ENCODE data around the gene F12.

F12 gene

GRCh38 chr5:177437623-177438022, 28.3 kb upstream of the F12 start:
- ChIA-PET CTCF (interaction anchor here (1.3 to 21.0 kb wide), 4 partner anchors 12 to 47 kb away, joined by 3 to 549 read pairs (median 83); partner anchors contain the start of genes F12 and PFN3), POLR2A (interaction anchor here (0.6 to 0.9 kb wide), 2 partner anchors 10 to 11 kb away, joined by 4 to 6 read pairs; partner anchors contain the start of gene GRK6)
- TF ChIP-seq, protein P1, sequence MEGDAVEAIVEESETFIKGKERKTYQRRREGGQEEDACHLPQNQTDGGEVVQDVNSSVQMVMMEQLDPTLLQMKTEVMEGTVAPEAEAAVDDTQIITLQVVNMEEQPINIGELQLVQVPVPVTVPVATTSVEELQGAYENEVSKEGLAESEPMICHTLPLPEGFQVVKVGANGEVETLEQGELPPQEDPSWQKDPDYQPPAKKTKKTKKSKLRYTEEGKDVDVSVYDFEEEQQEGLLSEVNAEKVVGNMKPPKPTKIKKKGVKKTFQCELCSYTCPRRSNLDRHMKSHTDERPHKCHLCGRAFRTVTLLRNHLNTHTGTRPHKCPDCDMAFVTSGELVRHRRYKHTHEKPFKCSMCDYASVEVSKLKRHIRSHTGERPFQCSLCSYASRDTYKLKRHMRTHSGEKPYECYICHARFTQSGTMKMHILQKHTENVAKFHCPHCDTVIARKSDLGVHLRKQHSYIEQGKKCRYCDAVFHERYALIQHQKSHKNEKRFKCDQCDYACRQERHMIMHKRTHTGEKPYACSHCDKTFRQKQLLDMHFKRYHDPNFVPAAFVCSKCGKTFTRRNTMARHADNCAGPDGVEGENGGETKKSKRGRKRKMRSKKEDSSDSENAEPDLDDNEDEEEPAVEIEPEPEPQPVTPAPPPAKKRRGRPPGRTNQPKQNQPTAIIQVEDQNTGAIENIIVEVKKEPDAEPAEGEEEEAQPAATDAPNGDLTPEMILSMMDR (IDR thresholded peaks at IDR 0.05; ENCODE audit: control extremely low read depth, extremely low read depth, low read depth, missing control alignments): no peak

DNA sequence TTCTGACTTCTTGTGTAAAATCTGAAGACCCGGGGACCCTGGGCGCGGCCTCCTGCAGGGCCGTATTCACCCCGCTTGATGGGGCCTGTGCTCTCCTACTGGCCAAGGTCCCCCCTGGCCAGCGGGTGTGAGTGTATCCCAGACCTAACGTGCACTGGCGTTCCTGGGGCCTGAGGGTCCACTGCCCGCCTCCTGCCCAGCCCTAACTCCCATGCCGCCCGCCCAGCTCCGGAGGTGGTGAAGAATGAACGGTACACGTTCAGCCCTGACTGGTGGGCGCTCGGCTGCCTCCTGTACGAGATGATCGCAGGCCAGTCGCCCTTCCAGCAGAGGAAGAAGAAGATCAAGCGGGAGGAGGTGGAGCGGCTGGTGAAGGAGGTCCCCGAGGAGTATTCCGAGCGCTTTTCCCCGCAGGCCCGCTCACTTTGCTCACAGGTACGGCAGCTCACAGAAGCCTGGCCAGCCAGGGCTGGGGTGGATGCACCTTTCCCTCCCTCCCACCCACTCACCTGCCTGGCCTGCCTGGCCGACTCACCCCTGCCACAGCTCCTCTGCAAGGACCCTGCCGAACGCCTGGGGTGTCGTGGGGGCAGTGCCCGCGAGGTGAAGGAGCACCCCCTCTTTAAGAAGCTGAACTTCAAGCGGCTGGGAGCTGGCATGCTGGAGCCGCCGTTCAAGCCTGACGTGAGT, 26.6 kb upstream of the F12 start:
- TF ChIP-seq, protein P1 (IDR thresholded peaks at IDR 0.05; ENCODE audit: control extremely low read depth, extremely low read depth, low read depth, missing control alignments): no peak
- ChIA-PET CTCF (interaction anchor here (1.0 to 21.0 kb wide), 3 partner anchors 19 to 64 kb away, joined by 3 to 549 read pairs (median 163); partner anchors contain the start of genes F12 and PFN3), POLR2A (no interaction called here)
- no peak for DNase-seq (ENCODE audit: extremely low spot score)

More at GRCh38 chr5:177437623-177438022, 28.3 kb upstream of the F12 start:
- DNase-seq (ENCODE audit: extremely low spot score): no peak

DNA sequence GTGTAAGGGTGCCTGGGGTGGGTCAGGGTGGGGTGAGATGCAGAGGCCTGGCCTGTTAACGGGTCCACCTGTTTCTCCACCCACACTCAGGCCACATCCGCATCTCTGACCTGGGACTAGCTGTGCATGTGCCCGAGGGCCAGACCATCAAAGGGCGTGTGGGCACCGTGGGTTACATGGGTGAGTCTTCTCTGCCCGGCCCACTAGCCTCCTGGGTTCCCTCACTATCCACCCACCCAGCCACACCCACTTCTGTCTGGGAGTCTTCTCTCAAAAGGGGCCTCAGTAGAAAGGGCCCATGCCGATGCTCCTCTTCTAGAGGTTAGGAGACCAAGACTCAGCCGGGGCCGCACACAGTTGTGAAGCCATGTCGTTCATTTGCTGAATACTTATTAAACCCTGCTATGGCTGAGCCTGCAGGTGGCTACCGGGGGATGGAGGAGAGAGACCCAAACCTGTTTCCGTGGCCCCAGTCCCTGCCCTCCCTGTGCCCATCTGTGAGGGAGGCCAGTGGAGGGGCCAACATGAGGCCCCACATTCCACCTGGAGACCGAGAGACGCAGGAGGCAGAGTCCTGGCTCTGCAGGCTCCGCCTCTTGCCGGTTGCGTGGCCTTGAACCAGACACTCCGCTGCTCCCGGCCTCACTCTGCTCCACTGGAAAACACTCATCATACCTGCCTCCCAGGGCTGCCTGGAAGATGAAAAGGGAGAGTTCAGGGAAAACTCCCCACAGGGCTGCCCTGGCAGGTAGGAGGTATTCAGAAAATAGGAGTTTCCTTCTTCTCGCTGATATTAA, 25.8 kb upstream of the F12 start:
- DNase-seq (ENCODE audit: extremely low spot score): no peak
- CTCF ChIA-PET: interaction anchor here (2.5 to 23.4 kb wide), 4 partner anchors 10 to 29 kb away, joined by 16 to 549 read pairs (median 225); partner anchors contain the start of genes F12, PFN3 and PRR7
- TF ChIP-seq, protein P1 (IDR thresholded peaks at IDR 0.05; ENCODE audit: control extremely low read depth, extremely low read depth, low read depth, missing control alignments): no peak
- POLR2A ChIA-PET: interaction anchor here (0.6 to 1.0 kb wide), 2 partner anchors 10 to 896 kb away, joined by 3 to 4 read pairs; no protein-coding TSS in a partner anchor

GRCh38 chr5:177434437-177434836, 25.1 kb upstream of the F12 start:
- DNase-seq (ENCODE audit: extremely low spot score): no peak
- ChIA-PET CTCF (interaction anchor here (0.8 to 23.4 kb wide), 5 partner anchors 11 to 45 kb away, joined by 3 to 347 read pairs (median 27); partner anchors contain the start of genes F12 and PRR7), POLR2A (interaction anchor here (0.6 to 1.0 kb wide), 2 partner anchors 10 to 895 kb away, joined by 3 to 4 read pairs; no protein-coding TSS in a partner anchor)
- TF ChIP-seq, protein P1 (IDR thresholded peaks at IDR 0.05; ENCODE audit: control extremely low read depth, extremely low read depth, low read depth, missing control alignments): no peak

- DNase-seq (ENCODE audit: extremely low spot score): no peak
- TF ChIP-seq, protein P1 (IDR thresholded peaks at IDR 0.05; ENCODE audit: control extremely low read depth, extremely low read depth, low read depth, missing control alignments): no peak
- POLR2A ChIA-PET: interaction anchor here (1.0 kb wide), 1 partner anchor 11 kb away, joined by 3 read pairs; no protein-coding TSS in a partner anchor
- CTCF ChIA-PET: interaction anchor here (0.7 to 23.4 kb wide), 7 partner anchors 11 to 47 kb away, joined by 3 to 347 read pairs (median 16); partner anchors contain the start of genes F12 and PRR7
Measured at GRCh38 chr5:177433658-177434217, 24.4 kb upstream of the F12 start.

Data from GM10248 (cell line).